Heart right ventricle (tissue), 16 donors: ENCODE data around the gene OVOL2. TPM values are rescaled to one million over a fixed set of nuclear protein-coding genes. Genes with fewer than 3 reads are reported as not detected.

Experiments used
- ATAC-seq, 8 donors: fragments of 200-7000 bp; cut with Tn5 transposase; one replicate each; pipeline ENCODE4 v1.9.1; 2020; ENCODE audit warnings: mild to moderate bottlenecking in 8 of 8, moderate library complexity in 8 of 8, moderate number of reproducible peaks in 1 of 8
- DNase-seq, 2 donors: peaks; one replicate each; pipeline ENCODE4 v3.0.0-alpha.2; 2020
- H3K27ac ChIP-seq, 10 donors: fragments of 200-600 bp; sonication (generic) in 2 of 10; one replicate each; pipeline versions ENCODE4 v1.5.0 to v1.8.0; 2020 to 2022; ENCODE audit warnings: mild to moderate bottlenecking in 3 of 10
- H3K27me3 ChIP-seq, 7 donors: fragments of 200-600 bp; one replicate each; pipeline ENCODE4 v1.8.0; 2021 to 2022; ENCODE audit warnings: mild to moderate bottlenecking in 2 of 7
- H3K36me3 ChIP-seq, 9 donors: fragments of 200-600 bp; sonication (generic) in 1 of 9; one replicate each; pipeline versions ENCODE4 v1.5.0 to v1.8.0; 2020 to 2022; ENCODE audit warnings: mild to moderate bottlenecking in 2 of 9
- H3K4me1 ChIP-seq, 9 donors: fragments of 200-600 bp; sonication (generic) in 1 of 9; one replicate each; pipeline versions ENCODE4 v1.5.0 to v1.8.0; 2020 to 2022; ENCODE audit warnings: mild to moderate bottlenecking in 4 of 9
- H3K4me3 ChIP-seq, 10 donors: fragments of 200-600 bp; sonication (generic) in 2 of 10; one replicate each; pipeline versions ENCODE4 v1.5.0 to v1.8.0; 2020 to 2022; ENCODE audit warnings: mild to moderate bottlenecking in 7 of 10, moderate library complexity in 2 of 10
- H3K9me3 ChIP-seq, 11 donors: fragments of 200-600 bp in 10 of 11; sonication (generic) in 2 of 11; one replicate each; pipeline versions ENCODE4 v1.5.0 to v1.8.0; 2013 to 2022; ENCODE audit warnings: mild to moderate bottlenecking in 2 of 11, control low read depth in 1 of 11, moderate library complexity in 1 of 11
- WGBS, 2 donors: extraction: QIAGEN DNeasy Blood & Tissue Kit; methylation state at CpG; one replicate each; pipeline ENCODE4 v1.1.7; 2013; ENCODE audit warnings: inconsistent platforms in 1 of 2; 5-methylcytosine and 5-hydroxymethylcytosine counted together
- intact Hi-C, 10 donors: fragments of 100-400 bp; cut with DNase I; formaldehyde crosslinking; loops; one replicate each; pipeline versions ENCODE4 v1.11.1 to v1.14.2; 2022
- polyA plus RNA-seq, 2 donors: library from polyadenylated mRNA; stranded (reverse); fragments of 200-250 nt; gene quantifications; one replicate each; pipeline ENCODE4 v1.2.3, GENCODE V29; 2013
- total RNA-seq, 10 donors: library from RNA; stranded (reverse); fragmentation: NEBNext Ultra II Directional in 3 of 10; extraction: Animal tissue kit (Norgen Biotek cat#: 25700) in 3 of 10; gene quantifications; one replicate each; pipeline versions ENCODE4 v1.2.1 to v1.2.4, GENCODE V29; 2021 to 2023
- TF ChIP-seq, protein P1 (sequence below), 9 donors: fragments of 200-600 bp; sonication (generic) in 2 of 9; IDR thresholded peaks; one replicate each; pipeline versions ENCODE4 v1.5.0 to v1.8.0; 2021 to 2022; ENCODE audit warnings: antibody characterized with exemption in 9 of 9, mild to moderate bottlenecking in 5 of 9, moderate library complexity in 1 of 9
- donor health status: Arrhythmogenic right ventricular cardiomyopathy.
- donor health status: ischemic (EF 13 %, LVEDD 7.1; RV severe dilation, severe dysfunction).
- donor health status: healthy with polysubstance abuse.
- donor health status: DM: no; HTN: yes; CAD: no.
- donor health status: DM: no; HTN: no; CAD: no.
- donor health status: ischemic (EF 25% LVEDD 6.9; RV normal size, moderate dysfunction).
- donor health status: ischemic (EF 25% LVEDD 5.7; RV mildly dilated, moderate dysfunction).
- donor health status: healthy.
- donor health status: DM: yes; HTN: yes; CAD: no.
- donor health status: Ischemic cardiomyopathy.
- donor health status: ischemic (EF 35%, LVEDD 5.7; RV mildly dilated, moderate dysfunction).
- donor health status: nonischemic (EF 11% LVEDD 7.7; RV severe dilation, severe dysfunction).
- donor health status: DM: yes; HTN: yes; CAD: no.
- donor health status: PGD.
- donor health status: ischemic (EF 29% LVEDD 5.4; RV normal size, mild dysfunction).
- donor health status: nonischemic (EF 23%, LVEDD 6.1; RV moderate dilation, normal function).

The OVOL2 gene
- total and polyA plus RNA-seq, 12 donors: not detected

GRCh38 chr20:18039063-18039462 is 18.7 kb downstream of the OVOL2 start:
- DNase-seq (no peak), ATAC-seq (no peak)
- Histone ChIP-seq H3K4me1 (no peaks in the 10 kb centered on the region), H3K9me3 (peaks cover 0 to 9% (median 6%) of the 10 kb centered on the region in 11 donors), H3K4me3 (no peak overlapping the region), H3K27me3 (peaks cover 0 to 53% (median 15%) of the 10 kb centered on the region in 7 donors), H3K27ac (no peak overlapping the region), H3K36me3 (no peaks in the 10 kb centered on the region)
- 82 to 92% methylated on average over 5 of the region's 5 CpGs for WGBS, 2 donors
- TF ChIP-seq, protein P1, sequence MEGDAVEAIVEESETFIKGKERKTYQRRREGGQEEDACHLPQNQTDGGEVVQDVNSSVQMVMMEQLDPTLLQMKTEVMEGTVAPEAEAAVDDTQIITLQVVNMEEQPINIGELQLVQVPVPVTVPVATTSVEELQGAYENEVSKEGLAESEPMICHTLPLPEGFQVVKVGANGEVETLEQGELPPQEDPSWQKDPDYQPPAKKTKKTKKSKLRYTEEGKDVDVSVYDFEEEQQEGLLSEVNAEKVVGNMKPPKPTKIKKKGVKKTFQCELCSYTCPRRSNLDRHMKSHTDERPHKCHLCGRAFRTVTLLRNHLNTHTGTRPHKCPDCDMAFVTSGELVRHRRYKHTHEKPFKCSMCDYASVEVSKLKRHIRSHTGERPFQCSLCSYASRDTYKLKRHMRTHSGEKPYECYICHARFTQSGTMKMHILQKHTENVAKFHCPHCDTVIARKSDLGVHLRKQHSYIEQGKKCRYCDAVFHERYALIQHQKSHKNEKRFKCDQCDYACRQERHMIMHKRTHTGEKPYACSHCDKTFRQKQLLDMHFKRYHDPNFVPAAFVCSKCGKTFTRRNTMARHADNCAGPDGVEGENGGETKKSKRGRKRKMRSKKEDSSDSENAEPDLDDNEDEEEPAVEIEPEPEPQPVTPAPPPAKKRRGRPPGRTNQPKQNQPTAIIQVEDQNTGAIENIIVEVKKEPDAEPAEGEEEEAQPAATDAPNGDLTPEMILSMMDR (IDR thresholded peaks at IDR 0.05): no peak
- intact Hi-C loops: no loop called here

GRCh38 chr20:18034039-18034438 is 23.7 kb downstream of the OVOL2 start:
- DNase-seq: no peak
- H3K4me3 ChIP-seq: no peak overlapping the region
- no peak overlapping the region for H3K27ac ChIP-seq
- H3K36me3 ChIP-seq: no peaks in the 10 kb centered on the region
- TF ChIP-seq, protein P1 (IDR thresholded peaks at IDR 0.05): no peak
- intact Hi-C loops: no loop called here
- peaks cover 0 to 48% (median 9%) of the 10 kb centered on the region in 7 donors for H3K27me3 ChIP-seq
- no peaks in the 10 kb centered on the region for H3K9me3 ChIP-seq
- no peak for ATAC-seq
- H3K4me1 ChIP-seq: no peaks in the 10 kb centered on the region
- WGBS, 2 donors: 52 to 56% methylated on average over 5 of the region's 5 CpGs

DNA sequence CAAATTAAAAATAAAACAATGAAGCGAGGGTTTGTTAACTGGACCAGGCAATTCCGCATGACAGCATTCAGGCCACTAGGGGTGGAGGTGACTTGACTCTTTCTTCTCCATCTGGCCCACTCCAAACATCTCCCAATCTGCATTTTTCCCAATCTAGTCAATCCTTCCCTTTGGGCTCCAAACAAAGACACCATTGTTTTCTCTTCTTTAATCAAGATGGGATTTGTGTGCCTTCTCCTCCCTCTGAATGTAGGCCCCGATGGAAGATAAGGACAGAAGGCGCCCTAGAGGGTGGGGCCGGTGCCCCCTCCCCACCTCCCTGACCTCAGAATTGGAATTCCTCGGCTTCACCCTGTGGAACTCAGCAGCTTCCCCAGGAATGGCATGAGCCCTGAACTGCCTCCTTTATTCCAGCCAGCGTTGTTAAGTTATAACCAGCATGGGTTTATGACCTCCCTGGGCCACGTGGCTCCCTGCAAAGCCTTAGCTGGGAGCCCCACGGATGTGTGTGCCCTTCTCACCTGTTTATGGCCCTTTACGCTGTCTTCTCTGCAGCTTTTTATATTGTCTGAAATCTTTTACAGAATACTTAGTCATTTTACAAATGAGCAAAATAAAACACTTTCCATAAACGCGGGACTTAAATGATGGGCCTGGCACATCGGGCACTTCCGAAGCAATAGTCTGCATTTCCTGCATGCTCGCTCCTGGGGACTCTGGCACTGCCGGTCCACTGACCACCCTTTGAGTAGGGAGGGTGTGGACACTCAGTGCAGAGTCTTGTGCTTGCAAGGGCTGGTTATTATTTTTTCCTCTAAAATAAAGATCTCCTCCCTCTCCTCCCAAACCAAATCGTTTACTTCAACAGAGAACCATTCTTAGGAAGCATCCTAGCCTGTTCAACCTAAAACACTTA is 24.5 kb downstream of the OVOL2 start:
- ATAC-seq: no peak
- intact Hi-C loops: no loop called here

GRCh38 chr20:18031888-18032509 is 25.7 kb downstream of the OVOL2 start:
- intact Hi-C loops: no loop called here
- Histone ChIP-seq H3K4me3 (no peak overlapping the region), H3K9me3 (no peaks in the 10 kb centered on the region), H3K36me3 (no peaks in the 10 kb centered on the region), H3K4me1 (no peaks in the 10 kb centered on the region), H3K27ac (no peak overlapping the region), H3K27me3 (peaks cover 0 to 33% (median 5%) of the 10 kb centered on the region in 7 donors)
- TF ChIP-seq, protein P1 (IDR thresholded peaks at IDR 0.05): no peak
- 78 to 79% methylated on average over 7 of the region's 7 CpGs for WGBS, 2 donors
- ATAC-seq: no peak
- no peak for DNase-seq

More for the DNA sequence above, 24.5 kb downstream of the OVOL2 start:
- H3K4me1 ChIP-seq: no peaks in the 10 kb centered on the region
- no peak overlapping the region for H3K4me3 ChIP-seq
- WGBS, 2 donors: 65 to 71% methylated on average over 17 of the region's 17 CpGs
- H3K27me3 ChIP-seq: peaks cover 0 to 42% (median 8%) of the 10 kb centered on the region in 7 donors
- H3K27ac ChIP-seq: no peak overlapping the region
- TF ChIP-seq, protein P1 (IDR thresholded peaks at IDR 0.05): no peak
- H3K9me3 ChIP-seq: no peaks in the 10 kb centered on the region
- no peaks in the 10 kb centered on the region for H3K36me3 ChIP-seq
- DNase-seq: no peak
